Measurements from ENCODE around the gene PPP3CA. TPM values are rescaled to one million over a fixed set of nuclear protein-coding genes. Genes with fewer than 3 reads are reported as not detected.

The PPP3CA gene
- polyA plus RNA-seq, 1 donor (not counting 4 experiments of a cell fraction or from before 2014, with no cell fraction given) = 43.3 TPM

GRCh38 chr4:101145021-101145420, 202.3 kb downstream of the PPP3CA start:
- Histone ChIP-seq H3K9me3 (ENCODE audit: control insufficient read depth, low read depth, low read length) (no peaks in the 10 kb centered on the region), H3K79me2 (ENCODE audit: control insufficient read depth, insufficient read depth, low read length) (peaks cover 14% of the 10 kb centered on the region), H3K9me1 (ENCODE audit: control insufficient read depth, extremely low read depth, insufficient read depth, low read length) (no peaks in the 10 kb centered on the region), H3K4me3 (ENCODE audit: control insufficient read depth in 2 of 3, extremely low read depth in 1 of 3, insufficient read depth in 2 of 3, low read depth in 1 of 3, low read length in 3 of 3) (no peak overlapping the region), H2AFZ (ENCODE audit: control insufficient read depth, low read length) (no peak overlapping the region), H3K36me3 (ENCODE audit: control insufficient read depth in 2 of 2, extremely low read depth in 1 of 2, insufficient read depth in 2 of 2, low read length in 2 of 2) (no peaks in the 10 kb centered on the region), H4K20me1 (ENCODE audit: control insufficient read depth, extremely low read depth, insufficient read depth, low read length) (no peaks in the 10 kb centered on the region), H3K27ac (ENCODE audit: control insufficient read depth, insufficient read depth, low read length) (no peak overlapping the region), H3K27me3 (ENCODE audit: control insufficient read depth, extremely low read depth, insufficient read depth, low read length) (no peaks in the 10 kb centered on the region), H3K9ac (ENCODE audit: control insufficient read depth, extremely low read depth, insufficient read depth, low read length) (no peak overlapping the region), H3K4me1 (ENCODE audit: control insufficient read depth, extremely low read depth, insufficient read depth, low read length) (peaks cover 16% of the 10 kb centered on the region), H3K4me2 (ENCODE audit: control insufficient read depth, extremely low read depth, insufficient read depth, low read depth, low read length) (no peak overlapping the region)
- dilution Hi-C loops (cut with MboI; ENCODE audit: extremely low pct_ligation_motif_present, low sequenced_read_pairs) = no loop called here
- no peak for FAIRE-seq
- no peak for DNase-seq (ENCODE audit: low read depth, low spot score)
- TF ChIP-seq CTCF (optimal IDR thresholded peaks at IDR 0.05 in 1 of 3, IDR thresholded peaks at IDR 0.05 in 1 of 3, conservative IDR thresholded peaks at IDR 0.05 in 1 of 3; ENCODE audit: extremely low read depth in 1 of 3, insufficient read depth in 2 of 3, low read length in 3 of 3) (no peak), EZH2 (IDR thresholded peaks at IDR 0.05; ENCODE audit: low read length) (no peak)

GRCh38 chr4:101142259-101142658, 205.1 kb downstream of the PPP3CA start:
- Histone ChIP-seq H3K9me3 (ENCODE audit: control insufficient read depth, low read depth, low read length) (no peaks in the 10 kb centered on the region), H3K4me3 (ENCODE audit: control insufficient read depth in 2 of 3, extremely low read depth in 1 of 3, insufficient read depth in 2 of 3, low read depth in 1 of 3, low read length in 3 of 3) (no peak overlapping the region), H3K9me1 (ENCODE audit: control insufficient read depth, extremely low read depth, insufficient read depth, low read length) (no peaks in the 10 kb centered on the region), H3K9ac (ENCODE audit: control insufficient read depth, extremely low read depth, insufficient read depth, low read length) (no peak overlapping the region), H3K4me2 (ENCODE audit: control insufficient read depth, extremely low read depth, insufficient read depth, low read depth, low read length) (no peak overlapping the region), H3K27ac (ENCODE audit: control insufficient read depth, insufficient read depth, low read length) (no peak overlapping the region), H2AFZ (ENCODE audit: control insufficient read depth, low read length) (no peak overlapping the region), H3K36me3 (ENCODE audit: control insufficient read depth in 2 of 2, extremely low read depth in 1 of 2, insufficient read depth in 2 of 2, low read length in 2 of 2) (no peaks in the 10 kb centered on the region), H3K79me2 (ENCODE audit: control insufficient read depth, insufficient read depth, low read length) (peaks cover 20% of the 10 kb centered on the region), H3K27me3 (ENCODE audit: control insufficient read depth, extremely low read depth, insufficient read depth, low read length) (no peaks in the 10 kb centered on the region), H4K20me1 (ENCODE audit: control insufficient read depth, extremely low read depth, insufficient read depth, low read length) (no peaks in the 10 kb centered on the region), H3K4me1 (ENCODE audit: control insufficient read depth, extremely low read depth, insufficient read depth, low read length) (peaks cover 16% of the 10 kb centered on the region)
- dilution Hi-C loops (cut with MboI; ENCODE audit: extremely low pct_ligation_motif_present, low sequenced_read_pairs) = no loop called here
- FAIRE-seq = no peak
- TF ChIP-seq EZH2 (IDR thresholded peaks at IDR 0.05; ENCODE audit: low read length) (no peak), CTCF (optimal IDR thresholded peaks at IDR 0.05 in 1 of 3, IDR thresholded peaks at IDR 0.05 in 1 of 3, conservative IDR thresholded peaks at IDR 0.05 in 1 of 3; ENCODE audit: extremely low read depth in 1 of 3, insufficient read depth in 2 of 3, low read length in 3 of 3) (no peak)
- no peak for DNase-seq (ENCODE audit: low read depth, low spot score)
